Measurements from ENCODE around the gene KANK4. TPM values are rescaled to one million over a fixed set of nuclear protein-coding genes. Genes with fewer than 3 reads are reported as not detected.

The KANK4 gene
- total RNA-seq, 6 experiments from 2014 or later: 0.18 to 6.7 (median 1.3) TPM

- TF ChIP-seq POLR2A (IDR thresholded peaks at IDR 0.05) (no peak), CTCF (IDR thresholded peaks at IDR 0.05) (no peak)
Measured at GRCh38 chr1:62346886-62347285, 27.7 kb upstream of the KANK4 start.

GRCh38 chr1:62343911-62344310 is 24.7 kb upstream of the KANK4 start:
- WGBS (ENCODE audit: insufficient coverage, low coverage, low lambda C conversion rate, missing lambda C conversion rate): 84% methylated on average over 5 of the region's 5 CpGs
- no peak for ATAC-seq

More at GRCh38 chr1:62346886-62347285, 27.7 kb upstream of the KANK4 start:
- DNase-seq: no peak
- no peak for ATAC-seq
- H3K27ac ChIP-seq: no peak overlapping the region
- intact Hi-C loops (cut with DNase I): no loop called here
- no peaks in the 10 kb centered on the region for H3K36me3 ChIP-seq
- H3K27me3 ChIP-seq: no peaks in the 10 kb centered on the region
- WGBS (ENCODE audit: insufficient coverage, low coverage, low lambda C conversion rate, missing lambda C conversion rate): 70% methylated on average over 3 of the region's 4 CpGs
- peaks cover 0 to 4% (median 0%) of the 10 kb centered on the region in 4 donors for H3K4me1 ChIP-seq
- no peaks in the 10 kb centered on the region for H3K9me3 ChIP-seq
- H3K4me3 ChIP-seq: no peak overlapping the region

GRCh38 chr1:62342270-62342669 is 23.0 kb upstream of the KANK4 start:
- TF ChIP-seq CTCF (IDR thresholded peaks at IDR 0.05): no peak
- no peak for TF ChIP-seq POLR2A (IDR thresholded peaks at IDR 0.05)
- intact Hi-C loops (cut with DNase I): no loop called here
- ATAC-seq: no peak
- H3K4me3 ChIP-seq: no peak overlapping the region
- H3K9me3 ChIP-seq: no peaks in the 10 kb centered on the region
- DNase-seq: no peak
- 70% methylated on average over 3 of the region's 3 CpGs for WGBS (ENCODE audit: insufficient coverage, low coverage, low lambda C conversion rate, missing lambda C conversion rate)
- no peaks in the 10 kb centered on the region for H3K36me3 ChIP-seq
- H3K4me1 ChIP-seq: peaks cover 0 to 10% (median 0%) of the 10 kb centered on the region in 4 donors
- no peaks in the 10 kb centered on the region for H3K27me3 ChIP-seq
- no peak overlapping the region for H3K27ac ChIP-seq

More at GRCh38 chr1:62343911-62344310, 24.7 kb upstream of the KANK4 start:
- DNase-seq: no peak
- Histone ChIP-seq H3K27me3 (no peaks in the 10 kb centered on the region), H3K4me3 (no peak overlapping the region), H3K4me1 (peaks cover 0 to 4% (median 0%) of the 10 kb centered on the region in 4 donors), H3K9me3 (no peaks in the 10 kb centered on the region), H3K27ac (no peak overlapping the region), H3K36me3 (no peaks in the 10 kb centered on the region)
- no peak for TF ChIP-seq CTCF (IDR thresholded peaks at IDR 0.05)
- no peak for TF ChIP-seq POLR2A (IDR thresholded peaks at IDR 0.05)
- intact Hi-C loops (cut with DNase I): no loop called here

GRCh38 chr1:62341615-62342014 is 22.4 kb upstream of the KANK4 start:
- intact Hi-C loops (cut with DNase I): no loop called here
- Histone ChIP-seq H3K27me3 (no peaks in the 10 kb centered on the region), H3K4me1 (peaks cover 0 to 10% (median 0%) of the 10 kb centered on the region in 4 donors), H3K36me3 (no peaks in the 10 kb centered on the region), H3K9me3 (no peaks in the 10 kb centered on the region), H3K27ac (no peak overlapping the region), H3K4me3 (no peak overlapping the region)
- ATAC-seq: no peak
- TF ChIP-seq POLR2A (IDR thresholded peaks at IDR 0.05) (no peak), CTCF (IDR thresholded peaks at IDR 0.05) (no peak)
- no peak for DNase-seq
- WGBS (ENCODE audit: insufficient coverage, low coverage, low lambda C conversion rate, missing lambda C conversion rate): 73% methylated on average over 4 of the region's 4 CpGs

GRCh38 chr1:62341089-62341488 is 21.9 kb upstream of the KANK4 start:
- Histone ChIP-seq H3K36me3 (no peaks in the 10 kb centered on the region), H3K9me3 (no peaks in the 10 kb centered on the region), H3K4me1 (peaks cover 0 to 10% (median 0%) of the 10 kb centered on the region in 4 donors), H3K4me3 (no peak overlapping the region), H3K27ac (no peak overlapping the region), H3K27me3 (no peaks in the 10 kb centered on the region)
- no peak for DNase-seq
- no peak for TF ChIP-seq CTCF (IDR thresholded peaks at IDR 0.05)
- no peak for TF ChIP-seq POLR2A (IDR thresholded peaks at IDR 0.05)
- WGBS (ENCODE audit: insufficient coverage, low coverage, low lambda C conversion rate, missing lambda C conversion rate): 92% methylated on average over 3 of the region's 3 CpGs
- intact Hi-C loops (cut with DNase I): no loop called here
- no peak for ATAC-seq
